Activated CD8-positive, alpha-beta memory T cell treated with anti-CD3 and anti-CD28 coated beads for 4 hours (primary cell): Measurements from ENCODE around the gene ANXA3.
A peak's percentile ranks its signal among the peaks of the same experiment; 100 is the strongest.

ENCODE experiments used
- DNase-seq, 2 donors: peaks; one replicate each; pipeline ENCODE4 v3.0.0-alpha.2; 2020; ENCODE audit warnings: low read depth in 2 of 2

ANXA3 gene

GRCh38 chr4:78644744-78645330 lies 93.3 kb downstream of the ANXA3 start:
- DNase-seq = peak in 1 of 2 donors; percentile 17

- DNase-seq = no peak
These were observed 94.5 kb downstream of the ANXA3 start for GRCh38 chr4:78645853-78646757.

GRCh38 chr4:78647272-78647671 lies 95.7 kb downstream of the ANXA3 start:
- DNase-seq = no peak

- no peak for DNase-seq
These were observed 97.2 kb downstream of the ANXA3 start for GRCh38 chr4:78648640-78649363.

GRCh38 chr4:78650106-78651024 lies 98.8 kb downstream of the ANXA3 start:
- no peak for DNase-seq

- no peak for DNase-seq
These were observed 99.8 kb downstream of the ANXA3 start for GRCh38 chr4:78651250-78651860.

GRCh38 chr4:78652282-78652876 lies 100.8 kb downstream of the ANXA3 start:
- DNase-seq = no peak

GRCh38 chr4:78653655-78654054 lies 102.1 kb downstream of the ANXA3 start:
- DNase-seq = no peak

- no peak for DNase-seq
These were observed 103.2 kb downstream of the ANXA3 start for GRCh38 chr4:78654807-78655206.

GRCh38 chr4:78656968-78657445 lies 105.4 kb downstream of the ANXA3 start:
- no peak for DNase-seq

- no peak for DNase-seq
These were observed 107.7 kb downstream of the ANXA3 start for GRCh38 chr4:78659264-78659663.

GRCh38 chr4:78659665-78660064 lies 108.1 kb downstream of the ANXA3 start:
- DNase-seq = no peak
